CD14-positive monocyte (primary cell): Measurements from ENCODE around the gene DPH6. TPM values are rescaled to one million over a fixed set of nuclear protein-coding genes. Genes with fewer than 3 reads are reported as not detected.
"Not testable (repeated sequence)": the region's sequence is repeated elsewhere in the genome, so short reads cannot be mapped to it uniquely, and the experiment has no call there.

Source experiments
- DNase-seq, 3 donors: peaks; one replicate each; pipeline ENCODE4 v3.0.0-alpha.2; 2011 to 2022
- H2AFZ ChIP-seq: 2 replicates; pipeline ENCODE4 v1.6.0; 2012; ENCODE audit warnings: mild to moderate bottlenecking, low read depth, low read length, inconsistent platforms; ENCODE audit not compliant: insufficient read depth, poor library complexity, severe bottlenecking
- H3K27ac ChIP-seq, 2 donors: 1 replicate in 1 of 2; 2 replicates in 1 of 2; pipeline ENCODE4 v1.5.1; 2012 to 2013; ENCODE audit warnings: low read length in 2 of 2, control low read depth in 1 of 2, inconsistent platforms in 1 of 2, low read depth in 1 of 2, mild to moderate bottlenecking in 1 of 2
- H3K27me3 ChIP-seq, 2 donors: one replicate each; pipeline versions ENCODE4 v1.6.0 to v1.6.1; 2011 to 2013; ENCODE audit warnings: low read length in 2 of 2; ENCODE audit not compliant: control insufficient read depth in 2 of 2, insufficient read depth in 2 of 2
- H3K36me3 ChIP-seq, 2 donors: replicated peaks in 1 of 2; 1 replicate in 1 of 2; 2 replicates in 1 of 2; pipeline versions ENCODE4 v1.5.1 to v1.6.1; 2012 to 2013; ENCODE audit warnings: low read length in 2 of 2, control low read depth in 1 of 2, inconsistent platforms in 1 of 2, mild to moderate bottlenecking in 1 of 2; ENCODE audit not compliant: insufficient read depth in 2 of 2, control insufficient read depth in 1 of 2
- H3K4me1 ChIP-seq, 2 donors: 1 replicate in 1 of 2; 2 replicates in 1 of 2; pipeline versions ENCODE4 v1.5.1 to v1.6.1; 2012 to 2013; ENCODE audit warnings: low read length in 2 of 2, control low read depth in 1 of 2, inconsistent platforms in 1 of 2, mild to moderate bottlenecking in 1 of 2, moderate library complexity in 1 of 2; ENCODE audit not compliant: insufficient read depth in 2 of 2, control insufficient read depth in 1 of 2
- H3K4me2 ChIP-seq: replicated peaks from 2 replicates; pipeline ENCODE3; 2012; ENCODE audit warnings: low read length, moderate library complexity, mild to moderate bottlenecking; ENCODE audit not compliant: poor library complexity, severe bottlenecking; ENCODE audit errors: extremely low read depth
- H3K4me3 ChIP-seq, 3 experiments: fragments of 200-600 bp in 1 of 3; sonication (generic) in 1 of 3; replicated peaks in 1 of 3; 1 replicate in 2 of 3; 2 replicates in 1 of 3; pipeline ENCODE4 v1.5.1; 2011 to 2013; ENCODE audit warnings: low read length in 3 of 3, mild to moderate bottlenecking in 3 of 3, control low read depth in 2 of 3, low read depth in 2 of 3, inconsistent platforms in 1 of 3, moderate library complexity in 1 of 3
- H3K79me2 ChIP-seq: 2 replicates; pipeline ENCODE4 v1.6.0; 2012; ENCODE audit warnings: mild to moderate bottlenecking, control low read depth, inconsistent platforms, low read length, moderate library complexity; ENCODE audit not compliant: insufficient read depth
- H3K9ac ChIP-seq: 2 replicates; pipeline ENCODE4 v1.6.0; 2017; ENCODE audit warnings: low read length, mild to moderate bottlenecking; ENCODE audit not compliant: insufficient read depth, poor library complexity, severe bottlenecking
- H3K9me3 ChIP-seq, 2 donors: replicated peaks in 1 of 2; 1 replicate in 1 of 2; 2 replicates in 1 of 2; pipeline versions ENCODE4 v1.5.1 to v1.6.1; 2012 to 2013; ENCODE audit warnings: low read length in 2 of 2, control low read depth in 1 of 2; ENCODE audit not compliant: control insufficient read depth in 1 of 2, insufficient read depth in 1 of 2
- H4K20me1 ChIP-seq: 2 replicates; pipeline ENCODE4 v1.6.0; 2012; ENCODE audit warnings: mild to moderate bottlenecking, low read length, control low read depth, moderate library complexity; ENCODE audit not compliant: insufficient read depth
- H3K27ac Mint-ChIP-seq, 7 donors: one replicate each; pipeline ENCODE4 v1.8.0; 2020; ENCODE audit warnings: mild to moderate bottlenecking in 7 of 7, mixed read lengths in 7 of 7, moderate library complexity in 6 of 7, inconsistent platforms in 2 of 7
- H3K27me3 Mint-ChIP-seq, 3 donors: one replicate each; pipeline ENCODE4 v1.8.0; 2021 to 2022; ENCODE audit warnings: low read depth in 3 of 3, mild to moderate bottlenecking in 3 of 3, mixed read lengths in 3 of 3, moderate library complexity in 3 of 3, inconsistent platforms in 1 of 3
- H3K36me3 Mint-ChIP-seq, 2 donors: one replicate each; pipeline ENCODE4 v1.8.0; 2020; ENCODE audit warnings: mixed read lengths in 2 of 2, inconsistent platforms in 1 of 2, mild to moderate bottlenecking in 1 of 2
- H3K4me1 Mint-ChIP-seq: one replicate; pipeline ENCODE4 v1.8.0; 2020; ENCODE audit warnings: mild to moderate bottlenecking, mixed read lengths
- H3K4me3 Mint-ChIP-seq, 2 donors: one replicate each; pipeline ENCODE4 v1.8.0; 2020; ENCODE audit warnings: mild to moderate bottlenecking in 2 of 2, mixed read lengths in 2 of 2, moderate library complexity in 1 of 2
- H3K9me3 Mint-ChIP-seq, 7 donors: one replicate each; pipeline ENCODE4 v1.8.0; 2020 to 2022; ENCODE audit warnings: mixed read lengths in 7 of 7, mild to moderate bottlenecking in 6 of 7, moderate library complexity in 6 of 7, inconsistent platforms in 2 of 7
- CTCF ChIP-seq: fragments of 200-600 bp; IDR thresholded peaks from one replicate; pipeline ENCODE4 v1.8.0; 2022; ENCODE audit warnings: antibody characterized with exemption, mild to moderate bottlenecking
- WGBS: methylation state at CpG from one replicate; pipeline ENCODE4 v1.1.5; 2013; ENCODE audit warnings: missing lambda C conversion rate; ENCODE audit not compliant: insufficient coverage; 5-methylcytosine and 5-hydroxymethylcytosine counted together
- intact Hi-C, 2 donors: fragments of 100-400 bp; cut with micrococcal nuclease; formaldehyde crosslinking; loops; one replicate each; pipeline versions ENCODE4 v1.15.0 to v1.15.1; 2023
- polyA minus RNA-seq: library from RNA; depleted of rRNA, polyadenylated mRNA; stranded (reverse); fragments of >200 nt; gene quantifications from 2 replicates; pipeline ENCODE4 v1.2.3, GENCODE V29; 2012
- polyA plus RNA-seq, 3 donors: library from polyadenylated mRNA; depleted of rRNA in 1 of 3; unstranded in 2 of 3; stranded (reverse) in 1 of 3; fragments of 300-500 nt in 2 of 3; fragments of >200 nt in 1 of 3; fragmentation: Illumina TruSeq in 2 of 3; gene quantifications; 1 replicate in 2 of 3; 2 replicates in 1 of 3; pipeline ENCODE4 v1.2.3, GENCODE V29; 2012 to 2021
- total RNA-seq, 12 experiments: library from RNA in 1 of 12; stranded (reverse) in 1 of 12; fragments of 120-200 nt in 1 of 12; gene quantifications; one replicate each; pipeline ENCODE4 v1.2.4 and lab custom pipeline; 2013 to 2026; ENCODE audit warnings: mixed read lengths in 6 of 12, inconsistent platforms in 1 of 12

The DPH6 gene, protein sequence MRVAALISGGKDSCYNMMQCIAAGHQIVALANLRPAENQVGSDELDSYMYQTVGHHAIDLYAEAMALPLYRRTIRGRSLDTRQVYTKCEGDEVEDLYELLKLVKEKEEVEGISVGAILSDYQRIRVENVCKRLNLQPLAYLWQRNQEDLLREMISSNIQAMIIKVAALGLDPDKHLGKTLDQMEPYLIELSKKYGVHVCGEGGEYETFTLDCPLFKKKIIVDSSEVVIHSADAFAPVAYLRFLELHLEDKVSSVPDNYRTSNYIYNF
- 9.9 TPM for total RNA-seq (2013)
- polyA plus RNA-seq = 10 to 100 TPM in 2 of 3 donors, 1 to 10 TPM in 1; 7.6 to 18.2 (median 13.6) TPM
- polyA minus RNA-seq = 3.5 and 7.1 TPM in 2 replicates
- total RNA-seq (lab: John Stamatoyannopoulos, UW) = 0.50 to 8.5 (median 2.8) reads per million in 11 experiments

DNA sequence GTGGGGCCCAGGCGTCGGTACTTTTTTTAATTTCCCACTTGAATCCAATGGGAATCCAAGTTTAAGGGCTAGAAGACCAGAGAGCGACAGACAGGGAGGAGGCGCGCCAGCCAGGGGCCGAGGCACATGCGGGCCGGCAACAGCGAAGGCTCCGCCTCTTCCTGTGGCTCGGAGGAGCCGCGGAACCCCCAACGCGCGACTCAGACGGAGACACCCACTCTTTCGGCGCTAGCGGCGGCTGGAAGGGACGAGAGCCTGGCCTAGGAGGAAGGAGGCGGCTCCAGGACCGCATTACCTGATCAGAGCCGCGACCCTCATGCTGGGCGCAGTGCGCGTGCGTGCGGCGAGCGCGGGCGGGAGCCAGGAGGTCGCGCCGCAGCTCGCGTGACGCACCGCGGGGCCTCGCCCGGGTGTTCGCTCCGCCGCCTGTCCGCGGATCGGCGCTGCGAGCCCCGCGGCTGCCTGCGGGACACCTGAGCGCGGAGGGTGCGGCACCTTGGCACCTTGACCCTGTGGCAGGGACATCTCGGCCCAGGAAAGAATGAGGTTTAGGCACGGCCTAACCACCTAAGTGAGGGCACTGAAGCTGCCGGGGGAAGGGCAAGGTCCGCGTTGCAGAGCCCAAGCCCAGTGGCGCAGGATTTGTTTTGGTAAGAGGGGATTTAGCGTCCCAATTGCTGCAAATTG lies at the start of gene DPH6:
TSS of gene DPH6 (minus strand) at position 342 of the 687 bp plus-strand sequence. CDS start at position 318, 24 bp downstream.
- WGBS = under 1% methylated on average over 64 of the region's 66 CpGs
- peak within 1 kb of the TSS; percentile 87 for H2AFZ ChIP-seq
- peak within 1 kb of the TSS; percentile 97 for H3K9ac ChIP-seq
- no peaks in the 10 kb centered on the region for H3K9me3 ChIP-seq
- peak within 1 kb of the TSS; percentile 90 to 97 (median 95) for H3K27ac Mint-ChIP-seq
- peaks cover 0 to 3% of the 10 kb centered on the region in 2 donors for H3K36me3 Mint-ChIP-seq
- peaks cover 19% of the 10 kb centered on the region for H3K4me1 Mint-ChIP-seq
- H3K4me2 ChIP-seq = peak within 1 kb of the TSS; percentile 76
- H3K4me1 ChIP-seq = peaks cover 13 to 14% of the 10 kb centered on the region in 2 donors
- H3K4me3 ChIP-seq = peak within 1 kb of the TSS; percentile 50 to 88 (median 85)
- peak; percentile 45 to 64 (median 60) for DNase-seq
- no peaks in the 10 kb centered on the region for H4K20me1 ChIP-seq
- H3K9me3 Mint-ChIP-seq = no peaks in the 10 kb centered on the region
- peak within 1 kb of the TSS; percentile 90 to 98 for H3K4me3 Mint-ChIP-seq
- TF ChIP-seq CTCF = no peak
- peak within 1 kb of the TSS; percentile 89 to 95 for H3K27ac ChIP-seq
- no peaks in the 10 kb centered on the region for H3K27me3 ChIP-seq
- no peaks in the 10 kb centered on the region for H3K79me2 ChIP-seq
- peaks cover 0 to 3% (median 0%) of the 10 kb centered on the region in 3 donors for H3K27me3 Mint-ChIP-seq
- intact Hi-C loops = no loop called here
- no peaks in the 10 kb centered on the region for H3K36me3 ChIP-seq

- no peaks in the 10 kb centered on the region for H3K27me3 ChIP-seq
- Mint-ChIP-seq H3K27me3 (peaks cover 0 to 2% (median 0%) of the 10 kb centered on the region in 3 donors), H3K4me3 (no peak overlapping the region), H3K4me1 (no peaks in the 10 kb centered on the region), H3K9me3 (peaks cover under 1 to 8% (median 4%) of the 10 kb centered on the region in 7 donors), H3K27ac (no peak overlapping the region), H3K36me3 (no peaks in the 10 kb centered on the region)
- intact Hi-C loops = no loop called here
- no peaks in the 10 kb centered on the region for H3K79me2 ChIP-seq
- no peaks in the 10 kb centered on the region for H4K20me1 ChIP-seq
- DNase-seq = no peak
- no peaks in the 10 kb centered on the region for H3K36me3 ChIP-seq
- TF ChIP-seq CTCF = no peak
- H2AFZ ChIP-seq = no peak overlapping the region
- H3K4me1 ChIP-seq = no peaks in the 10 kb centered on the region
- H3K9ac ChIP-seq = no peak overlapping the region
- no peak overlapping the region for H3K4me2 ChIP-seq
- H3K27ac ChIP-seq = no peak overlapping the region
- H3K9me3 ChIP-seq = no peaks in the 10 kb centered on the region
- WGBS = no CpG with 5 or more reads among the region's 1 CpG
- H3K4me3 ChIP-seq = no peak overlapping the region
These were observed 49.7 kb upstream of the DPH6 start for GRCh38 chr15:35595656-35596055.

DNA sequence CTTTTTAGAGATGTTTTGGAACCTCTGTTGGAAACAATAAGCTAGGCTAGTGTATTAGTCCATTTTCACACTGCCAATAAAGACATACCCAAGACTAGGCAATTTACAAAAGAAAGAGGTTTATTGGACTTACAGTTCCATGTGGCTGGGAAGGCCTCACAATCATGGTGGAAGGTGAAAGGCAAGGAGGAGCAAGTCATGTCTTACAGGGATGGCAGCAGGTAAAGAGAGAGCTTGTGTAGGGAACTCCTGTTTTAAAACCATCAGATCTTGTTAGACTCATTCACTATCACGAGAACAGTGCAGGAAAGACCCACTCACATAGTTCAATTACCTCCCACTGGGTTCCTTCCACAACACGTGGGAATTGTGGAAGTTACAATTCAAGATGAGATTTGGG lies 46.0 kb upstream of the DPH6 start:
- H3K27me3 Mint-ChIP-seq, H3K36me3 ChIP-seq, H3K4me3 Mint-ChIP-seq, H4K20me1 ChIP-seq, H3K27me3 ChIP-seq, H3K36me3 Mint-ChIP-seq, H3K4me2 ChIP-seq, H3K4me3 ChIP-seq, H3K27ac Mint-ChIP-seq, H3K4me1 ChIP-seq, H2AFZ ChIP-seq, H3K79me2 ChIP-seq, H3K4me1 Mint-ChIP-seq, H3K27ac ChIP-seq, H3K9me3 ChIP-seq, intact Hi-C loops, H3K9ac ChIP-seq, H3K9me3 Mint-ChIP-seq, DNase-seq: not testable (repeated sequence)
- WGBS = no CpG with 5 or more reads among the region's 2 CpGs
